GM23338 (cell line): ENCODE measurements around the gene TSC22D1. TPM values are rescaled to one million over a fixed set of nuclear protein-coding genes. Genes with fewer than 3 reads are reported as not detected.
A peak's percentile ranks its signal among the peaks of the same experiment; 100 is the strongest.

ENCODE experiments used
- ATAC-seq: fragments of 200-7000 bp; cut with Tn5 transposase; 3 replicates; pipeline ENCODE4 v1.9.1; 2020
- DNase-seq: peaks from one replicate; pipeline ENCODE4 v3.0.0-alpha.2; 2015; ENCODE audit warnings: low spot score
- H2AFZ ChIP-seq: fragments of 200-600 bp; sonication (generic); 2 replicates; pipeline ENCODE4 v1.8.0; 2016; ENCODE audit warnings: antibody characterized with exemption, mild to moderate bottlenecking, moderate library complexity
- H3F3A ChIP-seq: fragments of 200-600 bp; sonication (generic); replicated peaks from 2 replicates; pipeline ENCODE4 v1.8.0; 2017; ENCODE audit warnings: antibody characterized with exemption, mixed run types, low read depth
- H3K27ac ChIP-seq: fragments of 200-600 bp; sonication (generic); 2 replicates; pipeline ENCODE4 v1.6.1; 2016; ENCODE audit warnings: low read depth
- H3K27me3 ChIP-seq: fragments of 200-600 bp; sonication (generic); 2 replicates; pipeline ENCODE4 v1.8.0; 2016; ENCODE audit warnings: mild to moderate bottlenecking, mixed run types, moderate library complexity; ENCODE audit not compliant: insufficient read depth
- H3K36me3 ChIP-seq: fragments of 200-600 bp; sonication (generic); 2 replicates; pipeline ENCODE4 v1.8.0; 2016; ENCODE audit warnings: mild to moderate bottlenecking; ENCODE audit not compliant: insufficient read depth
- H3K4me1 ChIP-seq: fragments of 200-600 bp; sonication (generic); 2 replicates; pipeline ENCODE4 v1.8.0; 2016; ENCODE audit warnings: mild to moderate bottlenecking, moderate library complexity; ENCODE audit not compliant: insufficient read depth
- H3K4me2 ChIP-seq: fragments of 200-600 bp; sonication (generic); 2 replicates; pipeline ENCODE4 v1.7.1; 2017; ENCODE audit warnings: mixed run types
- H3K4me3 ChIP-seq: fragments of 200-600 bp; sonication (generic); 2 replicates; pipeline ENCODE4 v1.6.1; 2016; ENCODE audit warnings: mixed run types
- H3K79me2 ChIP-seq: fragments of 200-600 bp; sonication (generic); replicated peaks from 2 replicates; pipeline ENCODE4 v1.8.0; 2017; ENCODE audit warnings: mild to moderate bottlenecking; ENCODE audit not compliant: insufficient read depth
- H3K9me2 ChIP-seq: fragments of 200-600 bp; sonication (generic); 2 replicates; pipeline ENCODE4 v1.8.0; 2017; ENCODE audit not compliant: insufficient read depth
- H4K20me1 ChIP-seq: fragments of 200-600 bp; sonication (generic); replicated peaks from 2 replicates; pipeline ENCODE4 v1.8.0; 2017; ENCODE audit warnings: mild to moderate bottlenecking; ENCODE audit not compliant: insufficient read depth
- H3K27ac Mint-ChIP-seq: 2 replicates; pipeline ENCODE4 v1.8.0; 2020; ENCODE audit warnings: inconsistent platforms, mild to moderate bottlenecking, moderate library complexity, mixed read lengths
- H3K27me3 Mint-ChIP-seq: 3 replicates; pipeline ENCODE4 v1.8.0; 2022; ENCODE audit warnings: low read depth, mild to moderate bottlenecking, moderate library complexity, mixed read lengths, inconsistent platforms; ENCODE audit not compliant: insufficient read depth, poor library complexity
- H3K36me3 Mint-ChIP-seq: 3 replicates; pipeline ENCODE4 v1.8.0; 2021; ENCODE audit warnings: low read depth, mild to moderate bottlenecking, inconsistent platforms, moderate library complexity, mixed read lengths
- H3K4me1 Mint-ChIP-seq: 3 replicates; pipeline ENCODE4 v1.8.0; 2020; ENCODE audit warnings: mild to moderate bottlenecking, inconsistent platforms, mixed read lengths
- H3K4me3 Mint-ChIP-seq: 3 replicates; pipeline ENCODE4 v1.8.0; 2021; ENCODE audit warnings: moderate library complexity, mild to moderate bottlenecking, inconsistent platforms, mixed read lengths
- H3K9me3 Mint-ChIP-seq: 3 replicates; pipeline ENCODE4 v1.8.0; 2020; ENCODE audit warnings: moderate library complexity, mild to moderate bottlenecking, inconsistent platforms, mixed read lengths
- CREB1 ChIP-seq: fragments of 250-450 bp; sonication (Bioruptor Pico); IDR thresholded peaks from 2 replicates; pipeline ENCODE4 v1.5.0; 2020; ENCODE audit warnings: low read depth, mild to moderate bottlenecking, moderate library complexity
- EZH2 ChIP-seq: fragments of 200-600 bp; sonication (generic); IDR thresholded peaks from one replicate; pipeline ENCODE4 v1.8.0; 2017; ENCODE audit warnings: antibody characterized with exemption, mild to moderate bottlenecking, low read depth; ENCODE audit not compliant: unreplicated experiment
- EZH2phosphoT487 ChIP-seq: fragments of 200-600 bp; sonication (generic); IDR thresholded peaks from one replicate; pipeline ENCODE4 v1.8.1; 2018; ENCODE audit warnings: antibody characterized with exemption; ENCODE audit not compliant: unreplicated experiment
- JUNB ChIP-seq: IDR thresholded peaks from one replicate; pipeline ENCODE4 v1.6.1; 2016; ENCODE audit warnings: antibody characterized with exemption; ENCODE audit not compliant: unreplicated experiment
- NANOG ChIP-seq: IDR thresholded peaks from 2 replicates; pipeline ENCODE4 v1.6.1; 2016; ENCODE audit warnings: antibody characterized with exemption, borderline replicate concordance
- POLR2AphosphoS5 ChIP-seq: IDR thresholded peaks from 2 replicates; pipeline ENCODE4 v1.6.1; 2016; ENCODE audit warnings: antibody characterized with exemption, low read depth
- STAT1 ChIP-seq: IDR thresholded peaks from one replicate; pipeline ENCODE4 v1.6.1; 2016; ENCODE audit warnings: antibody characterized with exemption; ENCODE audit not compliant: unreplicated experiment
- ZNF114 ChIP-seq: fragments of 250-450 bp; sonication (Bioruptor Pico); IDR thresholded peaks from 2 replicates; pipeline ENCODE4 v1.5.0; 2020; ENCODE audit warnings: mild to moderate bottlenecking, moderate library complexity
- ZNF331 ChIP-seq: fragments of 250-450 bp; sonication (Bioruptor Pico); IDR thresholded peaks from 2 replicates; pipeline ENCODE4 v1.5.0; 2020; ENCODE audit warnings: low read depth, mild to moderate bottlenecking, moderate library complexity
- polyA plus RNA-seq: library from polyadenylated mRNA; unstranded; fragments of >200 nt; fragmentation: Nextera tagmentation; extraction: Ambion mirVana; gene quantifications from 2 replicates; pipeline ENCODE4 v1.2.1, GENCODE V29; 2016
- total RNA-seq: library from RNA; depleted of rRNA; stranded (reverse); fragments of >200 nt; shearing (Covaris generic); gene quantifications from 2 replicates; pipeline ENCODE4 v1.2.3, GENCODE V29; 2014
- TF ChIP-seq, protein P1 (sequence below): fragments of 250-450 bp; sonication (Bioruptor Pico); IDR thresholded peaks from 2 replicates; pipeline ENCODE4 v1.5.0; 2020; ENCODE audit warnings: mild to moderate bottlenecking, moderate library complexity
- TF ChIP-seq, protein P2 (sequence below): IDR thresholded peaks from one replicate; pipeline ENCODE4 v1.6.1; 2018; ENCODE audit warnings: antibody characterized with exemption; ENCODE audit not compliant: unreplicated experiment
- TF ChIP-seq, protein P3 (sequence below), 2 experiments: fragments of 200-600 bp in 1 of 2; sonication (generic) in 1 of 2; conservative IDR thresholded peaks; 2 replicates each; pipeline versions ENCODE4 v1.5.1 to v1.6.1; 2016 to 2017; ENCODE audit warnings: antibody characterized with exemption in 2 of 2, low read depth in 2 of 2, mild to moderate bottlenecking in 2 of 2, moderate library complexity in 1 of 2
- TF ChIP-seq, protein P4 (sequence below): IDR thresholded peaks from 2 replicates; pipeline ENCODE4 v1.6.1; 2016; ENCODE audit warnings: antibody characterized with exemption

TSC22D1 gene
- total and polyA plus RNA-seq, 2 experiments from 2014 or later: 58.5 to 114 TPM

DNA sequence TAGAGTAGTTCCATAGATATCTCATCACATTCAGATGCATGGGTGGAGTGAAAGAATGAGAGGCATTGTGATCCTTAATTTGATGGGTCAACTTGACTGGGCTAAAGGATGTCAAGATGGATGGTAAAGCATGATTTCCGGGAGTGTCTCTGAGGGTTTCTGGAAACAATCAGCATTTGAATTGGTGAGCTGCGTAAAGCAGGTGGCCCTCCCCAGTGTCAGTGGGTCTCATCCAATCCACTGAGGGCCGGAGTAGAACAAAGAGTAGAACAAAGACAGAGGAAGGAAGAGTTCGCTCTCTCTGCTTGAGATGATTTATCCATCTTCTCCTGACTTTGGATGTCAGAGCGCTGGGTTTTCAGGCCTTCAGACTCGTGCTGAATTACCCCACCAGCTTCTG is 159.4 kb downstream of the TSC22D1 start:
- Histone ChIP-seq H3K27me3 (no peaks in the 10 kb centered on the region), H3K4me1 (peaks cover 35% of the 10 kb centered on the region), H3K27ac (no peak overlapping the region), H3K79me2 (no peaks in the 10 kb centered on the region), H4K20me1 (no peaks in the 10 kb centered on the region), H3K4me3 (no peak overlapping the region), H3F3A (no peaks in the 10 kb centered on the region), H3K4me2 (peak overlapping the region; percentile 60), H3K9me2 (no peaks in the 10 kb centered on the region; the same call in 1 of the 2 replicates), H3K36me3 (no peaks in the 10 kb centered on the region), H2AFZ (peak overlapping the region; percentile 95)
- Mint-ChIP-seq H3K36me3 (peaks cover 7% of the 10 kb centered on the region; the same call in 2 of the 3 replicates), H3K9me3 (peaks cover 10% of the 10 kb centered on the region), H3K27ac (no peak overlapping the region), H3K4me1 (peaks cover 51% of the 10 kb centered on the region), H3K4me3 (no peak overlapping the region), H3K27me3 (peaks cover 11% of the 10 kb centered on the region)
- ATAC-seq (no peak), DNase-seq (no peak)
- TF ChIP-seq CREB1 (CRISPR knock-in tag): no peak
- TF ChIP-seq STAT1: no peak
- TF ChIP-seq, protein P1, sequence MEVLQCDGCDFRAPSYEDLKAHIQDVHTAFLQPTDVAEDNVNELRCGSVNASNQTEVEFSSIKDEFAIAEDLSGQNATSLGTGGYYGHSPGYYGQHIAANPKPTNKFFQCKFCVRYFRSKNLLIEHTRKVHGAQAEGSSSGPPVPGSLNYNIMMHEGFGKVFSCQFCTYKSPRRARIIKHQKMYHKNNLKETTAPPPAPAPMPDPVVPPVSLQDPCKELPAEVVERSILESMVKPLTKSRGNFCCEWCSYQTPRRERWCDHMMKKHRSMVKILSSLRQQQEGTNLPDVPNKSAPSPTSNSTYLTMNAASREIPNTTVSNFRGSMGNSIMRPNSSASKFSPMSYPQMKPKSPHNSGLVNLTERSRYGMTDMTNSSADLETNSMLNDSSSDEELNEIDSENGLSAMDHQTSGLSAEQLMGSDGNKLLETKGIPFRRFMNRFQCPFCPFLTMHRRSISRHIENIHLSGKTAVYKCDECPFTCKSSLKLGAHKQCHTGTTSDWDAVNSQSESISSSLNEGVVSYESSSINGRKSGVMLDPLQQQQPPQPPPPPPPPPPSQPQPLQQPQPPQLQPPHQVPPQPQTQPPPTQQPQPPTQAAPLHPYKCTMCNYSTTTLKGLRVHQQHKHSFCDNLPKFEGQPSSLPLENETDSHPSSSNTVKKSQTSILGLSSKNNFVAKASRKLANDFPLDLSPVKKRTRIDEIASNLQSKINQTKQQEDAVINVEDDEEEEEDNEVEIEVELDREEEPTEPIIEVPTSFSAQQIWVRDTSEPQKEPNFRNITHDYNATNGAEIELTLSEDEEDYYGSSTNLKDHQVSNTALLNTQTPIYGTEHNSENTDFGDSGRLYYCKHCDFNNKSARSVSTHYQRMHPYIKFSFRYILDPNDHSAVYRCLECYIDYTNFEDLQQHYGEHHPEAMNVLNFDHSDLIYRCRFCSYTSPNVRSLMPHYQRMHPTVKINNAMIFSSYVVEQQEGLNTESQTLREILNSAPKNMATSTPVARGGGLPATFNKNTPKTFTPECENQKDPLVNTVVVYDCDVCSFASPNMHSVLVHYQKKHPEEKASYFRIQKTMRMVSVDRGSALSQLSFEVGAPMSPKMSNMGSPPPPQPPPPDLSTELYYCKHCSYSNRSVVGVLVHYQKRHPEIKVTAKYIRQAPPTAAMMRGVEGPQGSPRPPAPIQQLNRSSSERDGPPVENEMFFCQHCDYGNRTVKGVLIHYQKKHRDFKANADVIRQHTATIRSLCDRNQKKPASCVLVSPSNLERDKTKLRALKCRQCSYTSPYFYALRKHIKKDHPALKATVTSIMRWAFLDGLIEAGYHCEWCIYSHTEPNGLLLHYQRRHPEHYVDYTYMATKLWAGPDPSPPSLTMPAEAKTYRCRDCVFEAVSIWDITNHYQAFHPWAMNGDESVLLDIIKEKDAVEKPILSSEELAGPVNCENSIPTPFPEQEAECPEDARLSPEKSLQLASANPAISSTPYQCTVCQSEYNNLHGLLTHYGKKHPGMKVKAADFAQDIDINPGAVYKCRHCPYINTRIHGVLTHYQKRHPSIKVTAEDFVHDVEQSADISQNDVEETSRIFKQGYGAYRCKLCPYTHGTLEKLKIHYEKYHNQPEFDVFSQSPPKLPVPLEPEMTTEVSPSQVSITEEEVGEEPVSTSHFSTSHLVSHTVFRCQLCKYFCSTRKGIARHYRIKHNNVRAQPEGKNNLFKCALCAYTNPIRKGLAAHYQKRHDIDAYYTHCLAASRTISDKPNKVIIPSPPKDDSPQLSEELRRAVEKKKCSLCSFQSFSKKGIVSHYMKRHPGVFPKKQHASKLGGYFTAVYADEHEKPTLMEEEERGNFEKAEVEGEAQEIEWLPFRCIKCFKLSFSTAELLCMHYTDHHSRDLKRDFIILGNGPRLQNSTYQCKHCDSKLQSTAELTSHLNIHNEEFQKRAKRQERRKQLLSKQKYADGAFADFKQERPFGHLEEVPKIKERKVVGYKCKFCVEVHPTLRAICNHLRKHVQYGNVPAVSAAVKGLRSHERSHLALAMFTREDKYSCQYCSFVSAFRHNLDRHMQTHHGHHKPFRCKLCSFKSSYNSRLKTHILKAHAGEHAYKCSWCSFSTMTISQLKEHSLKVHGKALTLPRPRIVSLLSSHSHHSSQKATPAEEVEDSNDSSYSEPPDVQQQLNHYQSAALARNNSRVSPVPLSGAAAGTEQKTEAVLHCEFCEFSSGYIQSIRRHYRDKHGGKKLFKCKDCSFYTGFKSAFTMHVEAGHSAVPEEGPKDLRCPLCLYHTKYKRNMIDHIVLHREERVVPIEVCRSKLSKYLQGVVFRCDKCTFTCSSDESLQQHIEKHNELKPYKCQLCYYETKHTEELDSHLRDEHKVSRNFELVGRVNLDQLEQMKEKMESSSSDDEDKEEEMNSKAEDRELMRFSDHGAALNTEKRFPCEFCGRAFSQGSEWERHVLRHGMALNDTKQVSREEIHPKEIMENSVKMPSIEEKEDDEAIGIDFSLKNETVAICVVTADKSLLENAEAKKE (CRISPR knock-in tag): no peak
- TF ChIP-seq, protein P2, sequence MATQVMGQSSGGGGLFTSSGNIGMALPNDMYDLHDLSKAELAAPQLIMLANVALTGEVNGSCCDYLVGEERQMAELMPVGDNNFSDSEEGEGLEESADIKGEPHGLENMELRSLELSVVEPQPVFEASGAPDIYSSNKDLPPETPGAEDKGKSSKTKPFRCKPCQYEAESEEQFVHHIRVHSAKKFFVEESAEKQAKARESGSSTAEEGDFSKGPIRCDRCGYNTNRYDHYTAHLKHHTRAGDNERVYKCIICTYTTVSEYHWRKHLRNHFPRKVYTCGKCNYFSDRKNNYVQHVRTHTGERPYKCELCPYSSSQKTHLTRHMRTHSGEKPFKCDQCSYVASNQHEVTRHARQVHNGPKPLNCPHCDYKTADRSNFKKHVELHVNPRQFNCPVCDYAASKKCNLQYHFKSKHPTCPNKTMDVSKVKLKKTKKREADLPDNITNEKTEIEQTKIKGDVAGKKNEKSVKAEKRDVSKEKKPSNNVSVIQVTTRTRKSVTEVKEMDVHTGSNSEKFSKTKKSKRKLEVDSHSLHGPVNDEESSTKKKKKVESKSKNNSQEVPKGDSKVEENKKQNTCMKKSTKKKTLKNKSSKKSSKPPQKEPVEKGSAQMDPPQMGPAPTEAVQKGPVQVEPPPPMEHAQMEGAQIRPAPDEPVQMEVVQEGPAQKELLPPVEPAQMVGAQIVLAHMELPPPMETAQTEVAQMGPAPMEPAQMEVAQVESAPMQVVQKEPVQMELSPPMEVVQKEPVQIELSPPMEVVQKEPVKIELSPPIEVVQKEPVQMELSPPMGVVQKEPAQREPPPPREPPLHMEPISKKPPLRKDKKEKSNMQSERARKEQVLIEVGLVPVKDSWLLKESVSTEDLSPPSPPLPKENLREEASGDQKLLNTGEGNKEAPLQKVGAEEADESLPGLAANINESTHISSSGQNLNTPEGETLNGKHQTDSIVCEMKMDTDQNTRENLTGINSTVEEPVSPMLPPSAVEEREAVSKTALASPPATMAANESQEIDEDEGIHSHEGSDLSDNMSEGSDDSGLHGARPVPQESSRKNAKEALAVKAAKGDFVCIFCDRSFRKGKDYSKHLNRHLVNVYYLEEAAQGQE: no peak
- no peak for TF ChIP-seq ZNF114 (CRISPR knock-in tag)
- no peak for TF ChIP-seq EZH2
- no peak for TF ChIP-seq EZH2phosphoT487
- TF ChIP-seq POLR2AphosphoS5: no peak
- TF ChIP-seq, protein P3, sequence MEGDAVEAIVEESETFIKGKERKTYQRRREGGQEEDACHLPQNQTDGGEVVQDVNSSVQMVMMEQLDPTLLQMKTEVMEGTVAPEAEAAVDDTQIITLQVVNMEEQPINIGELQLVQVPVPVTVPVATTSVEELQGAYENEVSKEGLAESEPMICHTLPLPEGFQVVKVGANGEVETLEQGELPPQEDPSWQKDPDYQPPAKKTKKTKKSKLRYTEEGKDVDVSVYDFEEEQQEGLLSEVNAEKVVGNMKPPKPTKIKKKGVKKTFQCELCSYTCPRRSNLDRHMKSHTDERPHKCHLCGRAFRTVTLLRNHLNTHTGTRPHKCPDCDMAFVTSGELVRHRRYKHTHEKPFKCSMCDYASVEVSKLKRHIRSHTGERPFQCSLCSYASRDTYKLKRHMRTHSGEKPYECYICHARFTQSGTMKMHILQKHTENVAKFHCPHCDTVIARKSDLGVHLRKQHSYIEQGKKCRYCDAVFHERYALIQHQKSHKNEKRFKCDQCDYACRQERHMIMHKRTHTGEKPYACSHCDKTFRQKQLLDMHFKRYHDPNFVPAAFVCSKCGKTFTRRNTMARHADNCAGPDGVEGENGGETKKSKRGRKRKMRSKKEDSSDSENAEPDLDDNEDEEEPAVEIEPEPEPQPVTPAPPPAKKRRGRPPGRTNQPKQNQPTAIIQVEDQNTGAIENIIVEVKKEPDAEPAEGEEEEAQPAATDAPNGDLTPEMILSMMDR (conservative IDR thresholded peaks at IDR 0.05; ENCODE audit: low read depth in 2 of 2): no peak
- TF ChIP-seq NANOG: no peak
- TF ChIP-seq ZNF331 (CRISPR knock-in tag): no peak
- TF ChIP-seq, protein P4, sequence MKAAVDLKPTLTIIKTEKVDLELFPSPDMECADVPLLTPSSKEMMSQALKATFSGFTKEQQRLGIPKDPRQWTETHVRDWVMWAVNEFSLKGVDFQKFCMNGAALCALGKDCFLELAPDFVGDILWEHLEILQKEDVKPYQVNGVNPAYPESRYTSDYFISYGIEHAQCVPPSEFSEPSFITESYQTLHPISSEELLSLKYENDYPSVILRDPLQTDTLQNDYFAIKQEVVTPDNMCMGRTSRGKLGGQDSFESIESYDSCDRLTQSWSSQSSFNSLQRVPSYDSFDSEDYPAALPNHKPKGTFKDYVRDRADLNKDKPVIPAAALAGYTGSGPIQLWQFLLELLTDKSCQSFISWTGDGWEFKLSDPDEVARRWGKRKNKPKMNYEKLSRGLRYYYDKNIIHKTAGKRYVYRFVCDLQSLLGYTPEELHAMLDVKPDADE: no peak
- TF ChIP-seq JUNB: no peak
